HG03460 (cell line): Measurements from ENCODE around the gene SYT4.

Experiments used
- ATAC-seq: cut with Tn5 transposase; IDR thresholded peaks from one replicate; pipeline ENCODE4 v1.9.1; 2021; ENCODE audit not compliant: unreplicated experiment

Gene SYT4

GRCh38 chr18:43220691-43221090 is 56.6 kb downstream of the SYT4 start:
- no peak for ATAC-seq
